Dermis blood vessel endothelial cell (primary cell): ENCODE measurements around the gene PDE8A. TPM values are rescaled to one million over a fixed set of nuclear protein-coding genes. Genes with fewer than 3 reads are reported as not detected.

Experiments
- DNase-seq: peaks from one replicate; pipeline ENCODE4 v3.0.0; 2010
- total RNA-seq: library from RNA; depleted of rRNA; stranded (reverse); fragments of >200 nt; gene quantifications from 2 replicates; pipeline ENCODE4 v1.2.3, GENCODE V29; 2014

The PDE8A gene
- total RNA-seq, 1 donor from 2014 or later, result 69.8 TPM

- no peak for DNase-seq
Observed at GRCh38 chr15:85088300-85088699, 106.6 kb downstream of the PDE8A start.

DNA sequence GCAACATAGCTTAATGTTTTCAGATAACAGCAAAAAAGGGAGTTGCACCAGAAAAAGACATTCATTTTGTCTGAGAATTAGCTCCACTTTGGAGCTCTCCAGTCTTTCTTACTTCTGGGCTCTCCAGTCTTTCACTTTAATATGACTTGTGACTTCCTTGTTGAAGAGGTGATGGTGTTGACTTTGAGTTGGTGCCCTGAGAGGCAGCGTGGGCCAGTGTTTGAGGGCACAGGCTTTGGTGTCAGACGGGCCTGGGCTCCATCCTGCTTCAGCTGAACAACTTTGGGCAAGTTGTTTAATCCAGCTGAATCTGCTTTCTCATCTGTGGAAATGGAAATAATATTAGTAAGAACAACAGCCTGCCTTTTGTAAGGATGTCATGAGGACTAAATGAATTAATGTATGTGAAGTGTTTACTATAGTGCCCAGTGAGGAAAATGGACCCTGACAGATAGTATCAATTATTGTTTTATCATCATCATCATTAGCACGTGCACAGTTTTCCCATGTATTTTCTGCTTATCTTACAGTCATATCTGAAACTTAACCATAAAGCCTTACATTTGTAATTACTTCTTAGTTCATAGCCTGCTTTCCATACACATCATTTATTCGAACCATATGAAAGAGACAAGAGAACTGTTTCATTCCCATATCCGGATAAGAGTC lies 108.4 kb downstream of the PDE8A start:
- DNase-seq, result no peak

DNA sequence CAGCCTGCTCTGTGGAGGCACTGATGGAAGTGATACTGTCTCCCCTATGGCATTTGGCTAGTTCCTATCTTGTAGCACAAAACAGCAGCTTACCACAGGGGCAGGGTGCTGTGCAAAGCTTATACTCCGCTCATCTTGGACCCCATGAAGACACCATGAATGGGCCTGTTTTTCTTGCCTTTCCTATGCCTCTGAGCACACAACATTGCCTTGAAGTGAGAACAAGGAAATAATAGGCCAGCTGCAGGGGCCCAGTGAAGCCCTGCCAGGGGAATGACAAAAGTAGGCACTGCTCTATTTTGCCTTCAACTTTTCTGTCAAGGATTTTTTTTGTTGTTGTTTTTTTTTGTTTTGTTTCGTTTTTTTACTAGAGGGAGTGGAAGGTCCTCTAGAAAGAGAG lies 110.3 kb downstream of the PDE8A start:
- no peak for DNase-seq

DNA sequence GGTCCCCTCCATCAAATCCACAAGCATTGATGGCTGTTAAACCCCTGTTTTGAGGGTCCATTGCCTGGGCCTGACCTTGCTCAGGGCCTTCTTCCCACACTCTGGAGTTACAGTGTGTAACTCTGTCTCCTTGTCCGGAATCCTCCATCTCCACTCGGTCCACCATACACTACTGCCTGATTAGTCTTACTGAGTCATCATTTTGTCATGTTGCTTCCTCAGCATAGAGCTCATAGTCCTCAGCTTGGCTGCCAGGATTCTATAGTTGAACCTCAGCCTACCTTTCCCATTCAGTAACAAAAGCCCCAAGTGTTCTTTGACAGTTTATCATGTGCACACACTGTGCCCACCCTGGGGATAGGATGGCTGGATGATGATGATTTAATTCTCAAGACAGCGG lies 113.0 kb downstream of the PDE8A start:
- DNase-seq, result no peak

GRCh38 chr15:85095566-85095965 lies 113.9 kb downstream of the PDE8A start:
- DNase-seq, result no peak

- DNase-seq, result no peak
Observed at GRCh38 chr15:85097250-85097649, 115.6 kb downstream of the PDE8A start.

DNA sequence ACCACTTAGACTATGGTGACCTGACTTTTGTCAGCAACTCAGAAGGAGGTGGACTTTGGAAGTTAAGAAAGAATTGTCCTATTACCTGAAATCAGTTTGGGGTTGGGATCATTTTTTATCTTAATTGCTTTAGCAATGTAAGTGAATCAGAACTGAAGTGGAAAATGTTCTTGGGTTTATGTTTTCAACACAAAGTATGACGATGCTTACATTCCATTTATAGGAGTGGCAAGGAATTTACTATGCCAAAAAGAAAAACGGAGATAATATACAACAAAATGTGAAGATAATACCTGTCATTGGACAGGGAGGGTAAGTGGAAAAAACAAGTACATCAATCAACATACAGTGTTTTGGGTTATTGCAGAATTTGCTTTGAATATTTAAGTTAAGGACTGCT lies 116.1 kb downstream of the PDE8A start:
- no peak for DNase-seq

DNA sequence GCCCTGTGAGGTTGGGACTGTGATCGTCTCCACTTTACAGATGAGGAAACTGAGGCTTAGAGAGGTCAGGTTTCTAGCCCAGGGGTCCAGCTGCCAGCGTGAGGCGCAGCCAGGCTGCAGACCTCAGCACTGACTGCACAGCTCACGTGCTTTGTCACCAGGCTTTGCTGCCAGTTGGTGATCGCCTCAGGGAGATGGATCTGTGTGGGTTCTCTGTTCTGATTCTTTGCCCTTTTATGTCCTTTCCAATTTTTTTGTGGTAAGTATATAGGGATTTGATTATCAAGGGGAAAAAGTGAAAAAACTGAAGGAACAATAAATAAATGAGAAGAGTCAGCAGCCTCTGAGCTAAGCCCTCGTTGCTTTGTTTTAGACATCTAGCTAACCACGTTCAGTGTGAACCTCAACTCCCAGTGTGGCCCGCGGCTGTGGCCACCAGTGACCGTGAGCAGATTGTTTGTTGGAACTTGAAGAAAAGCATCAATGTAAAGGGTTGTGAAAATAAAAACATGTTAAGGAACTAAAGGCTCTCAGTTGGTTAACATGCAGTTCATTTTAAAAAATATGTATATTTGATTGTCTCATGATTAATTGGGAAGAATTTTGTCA lies 117.6 kb downstream of the PDE8A start:
- DNase-seq, result no peak

DNA sequence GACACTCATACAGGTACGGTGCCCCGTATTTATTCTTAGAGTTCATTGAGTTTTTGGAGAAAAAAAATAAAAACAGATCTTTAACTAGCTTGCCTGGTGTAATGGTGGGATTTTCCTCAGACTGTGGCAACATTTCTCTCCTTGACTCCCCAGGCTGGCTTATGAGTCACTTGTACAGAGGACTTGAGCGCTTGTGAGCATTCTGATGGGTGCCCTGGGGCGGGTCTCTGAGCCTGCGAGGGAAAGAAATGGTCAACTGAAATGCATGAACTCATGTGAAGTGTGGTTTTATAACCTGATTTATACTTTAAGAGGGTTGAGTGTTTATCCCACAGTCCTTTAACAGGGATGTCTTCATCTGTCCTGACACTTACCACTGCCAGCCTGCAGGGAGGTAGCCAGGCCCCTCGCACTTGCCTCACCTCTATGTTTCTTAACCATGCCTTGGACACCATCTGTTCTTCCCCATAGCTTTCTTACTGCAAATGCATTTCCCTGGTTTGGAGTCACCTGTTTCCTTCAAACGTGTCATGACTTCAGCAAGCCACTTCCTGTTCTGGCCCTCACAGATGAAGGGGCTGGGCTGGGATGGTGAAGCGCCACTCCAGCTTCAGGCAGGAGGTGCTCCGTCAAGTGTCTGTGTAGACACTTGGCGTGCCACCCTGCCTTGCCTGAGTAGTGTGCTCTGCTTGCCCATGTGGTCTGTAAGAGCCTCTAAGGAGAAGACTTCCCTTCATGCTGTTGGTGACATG lies 118.7 kb downstream of the PDE8A start:
- peak; percentile 47 for DNase-seq

DNA sequence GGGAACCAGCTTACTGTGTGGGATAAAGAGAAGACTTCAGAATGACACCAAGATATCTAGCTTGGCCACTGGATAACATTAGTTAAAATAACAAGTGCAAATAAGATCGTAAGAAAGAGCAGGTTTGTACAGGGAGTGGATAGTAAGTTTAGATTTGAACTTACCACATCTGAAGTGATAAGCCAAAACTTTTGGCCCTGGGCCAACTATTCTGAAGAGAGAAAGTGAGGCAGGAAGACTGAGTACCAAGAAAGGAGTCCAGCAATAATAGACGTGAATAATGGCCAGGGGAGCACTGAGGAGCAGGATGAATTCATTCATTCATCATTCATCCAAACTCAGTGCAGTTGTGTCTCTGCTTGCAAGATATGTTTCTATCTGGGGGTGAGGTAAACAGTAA lies 122.9 kb downstream of the PDE8A start:
- no peak for DNase-seq

DNA sequence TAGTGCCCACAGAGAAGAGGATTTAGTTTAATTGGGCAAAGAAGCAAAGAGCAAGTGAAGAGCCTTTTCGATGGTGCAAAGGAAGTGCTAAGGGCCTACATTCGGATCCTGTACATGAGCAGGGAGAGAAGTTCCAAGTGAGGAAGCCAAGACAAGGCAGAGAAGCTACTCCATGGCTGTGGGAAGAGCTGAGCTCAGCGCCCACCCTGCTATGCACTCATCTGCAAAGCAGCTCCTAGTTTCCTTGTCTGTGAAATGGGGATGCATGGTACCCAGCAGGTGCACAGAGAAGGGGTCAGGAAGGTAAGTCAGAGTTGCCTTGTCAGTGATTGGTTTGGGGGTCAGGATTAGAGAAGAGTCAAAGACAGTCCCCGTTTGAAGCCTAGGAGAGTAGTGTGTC lies 126.5 kb downstream of the PDE8A start:
- no peak for DNase-seq

DNA sequence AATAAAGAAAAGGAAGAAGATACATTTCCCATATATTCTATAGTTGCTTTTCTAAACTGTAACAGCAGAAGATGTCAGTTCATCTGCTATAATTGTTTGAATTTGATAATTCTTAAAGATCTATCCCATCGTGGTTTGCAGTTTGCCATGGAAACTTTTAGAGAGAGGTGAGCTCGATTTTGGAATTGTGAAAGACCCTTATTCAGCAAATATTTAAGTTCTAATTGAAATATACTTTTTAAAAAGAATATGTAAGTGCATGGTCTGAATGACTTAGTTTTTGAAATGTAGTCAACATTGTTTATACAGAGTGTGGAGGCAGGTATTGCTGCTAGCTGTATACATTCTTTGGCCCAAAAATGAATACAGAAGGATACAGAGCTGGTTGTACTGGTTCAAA lies 127.7 kb downstream of the PDE8A start:
- no peak for DNase-seq

- DNase-seq, result no peak
Observed at GRCh38 chr15:85112997-85113396, 131.3 kb downstream of the PDE8A start.

DNA sequence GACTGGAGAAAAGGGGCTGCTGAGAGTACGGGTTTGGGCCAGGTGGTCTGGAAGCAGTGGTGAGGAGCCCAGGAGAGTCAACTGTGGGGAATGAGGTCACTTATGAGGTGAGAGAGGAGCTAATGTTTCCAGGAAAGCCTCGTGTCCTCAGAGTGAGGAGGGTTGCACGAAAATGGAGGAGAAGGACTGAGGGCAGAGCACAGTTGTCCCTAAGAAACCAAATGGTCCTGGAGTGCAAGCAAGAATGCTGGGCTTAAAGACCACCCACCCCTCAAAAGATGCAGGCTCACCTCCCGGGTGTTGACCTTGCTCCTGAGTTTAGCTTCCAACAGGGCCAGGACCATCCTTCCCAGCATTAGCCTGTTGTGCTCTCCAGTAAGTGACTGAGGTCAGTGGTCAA lies 133.2 kb downstream of the PDE8A start:
- DNase-seq, result no peak

DNA sequence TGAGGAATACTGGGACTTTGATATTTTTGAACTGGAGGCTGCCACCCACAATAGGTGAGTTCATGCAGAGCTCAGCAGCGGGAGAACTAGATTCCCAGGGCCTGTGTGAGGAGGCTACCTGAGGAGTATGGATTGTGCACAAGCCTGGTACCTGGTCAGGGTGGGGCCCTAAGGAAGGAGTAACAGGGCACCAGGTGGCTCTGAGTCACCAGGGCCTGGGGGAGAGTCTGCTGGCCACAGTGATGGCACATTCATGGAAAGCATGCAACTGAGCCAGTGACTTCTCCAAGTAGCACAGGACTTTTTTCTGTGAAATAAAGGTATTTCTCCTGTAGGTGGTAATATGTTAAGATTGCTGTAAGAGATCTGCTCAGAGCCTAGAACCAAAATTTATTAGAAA lies 134.4 kb downstream of the PDE8A start:
- DNase-seq, result no peak

- DNase-seq, result no peak
Observed at GRCh38 chr15:85116494-85116893, 134.8 kb downstream of the PDE8A start.

DNA sequence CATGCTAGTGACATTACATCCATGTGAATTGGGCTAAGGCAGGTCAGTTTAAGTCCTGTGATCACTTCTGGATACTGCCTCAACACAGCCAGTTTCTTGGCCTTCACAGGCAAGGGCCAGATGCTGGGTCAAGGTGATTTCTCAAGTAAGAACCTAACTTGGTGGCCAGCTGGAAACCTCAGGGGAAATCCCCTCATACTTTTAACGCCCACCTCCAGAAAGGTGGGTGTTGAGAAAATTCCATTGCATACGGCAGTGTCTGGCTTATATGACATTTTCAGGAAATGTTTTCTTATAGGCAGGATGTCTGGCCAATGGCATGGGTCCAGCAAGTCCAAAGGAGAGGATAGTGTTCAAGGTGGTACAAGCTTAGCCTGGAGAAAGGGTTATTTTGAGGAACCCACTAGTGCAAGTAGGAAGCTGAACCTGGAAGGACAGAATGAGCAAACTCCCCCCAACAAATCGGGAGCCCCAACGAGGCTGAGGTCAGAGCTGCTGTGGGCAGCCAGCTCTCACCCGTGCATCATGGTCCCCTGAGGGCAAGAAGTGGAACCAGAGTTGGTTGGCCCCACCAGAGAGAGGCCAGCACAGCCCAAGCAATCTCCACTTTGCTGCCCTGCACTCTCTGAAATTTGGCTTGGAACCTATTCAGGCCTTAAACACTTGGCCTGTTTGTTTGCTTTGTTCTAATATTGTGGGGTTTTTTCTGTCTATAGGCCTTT lies 135.4 kb downstream of the PDE8A start:
- DNase-seq, result peak; percentile 57

- DNase-seq, result no peak
Observed at GRCh38 chr15:85118173-85118572, 136.5 kb downstream of the PDE8A start.

DNA sequence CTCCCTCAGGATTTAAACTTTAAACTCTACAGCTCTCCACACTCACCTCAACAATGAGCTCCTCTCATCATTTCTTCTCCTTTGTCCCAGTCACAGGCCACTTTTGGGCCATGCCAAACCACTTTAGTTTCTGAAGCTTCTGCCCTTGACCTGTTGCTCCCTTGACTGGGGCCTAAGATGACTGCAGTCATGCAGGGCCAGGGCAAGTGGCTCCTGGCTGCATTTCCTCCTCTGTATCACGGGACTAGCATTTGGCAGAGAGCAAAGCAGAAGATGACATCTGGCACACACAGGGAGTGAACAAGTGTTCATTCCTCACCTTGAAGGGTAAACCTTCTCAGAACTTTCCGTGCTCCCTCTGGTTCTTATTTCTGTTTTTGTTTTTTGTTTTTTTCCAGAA lies 136.9 kb downstream of the PDE8A start:
- no peak for DNase-seq

DNA sequence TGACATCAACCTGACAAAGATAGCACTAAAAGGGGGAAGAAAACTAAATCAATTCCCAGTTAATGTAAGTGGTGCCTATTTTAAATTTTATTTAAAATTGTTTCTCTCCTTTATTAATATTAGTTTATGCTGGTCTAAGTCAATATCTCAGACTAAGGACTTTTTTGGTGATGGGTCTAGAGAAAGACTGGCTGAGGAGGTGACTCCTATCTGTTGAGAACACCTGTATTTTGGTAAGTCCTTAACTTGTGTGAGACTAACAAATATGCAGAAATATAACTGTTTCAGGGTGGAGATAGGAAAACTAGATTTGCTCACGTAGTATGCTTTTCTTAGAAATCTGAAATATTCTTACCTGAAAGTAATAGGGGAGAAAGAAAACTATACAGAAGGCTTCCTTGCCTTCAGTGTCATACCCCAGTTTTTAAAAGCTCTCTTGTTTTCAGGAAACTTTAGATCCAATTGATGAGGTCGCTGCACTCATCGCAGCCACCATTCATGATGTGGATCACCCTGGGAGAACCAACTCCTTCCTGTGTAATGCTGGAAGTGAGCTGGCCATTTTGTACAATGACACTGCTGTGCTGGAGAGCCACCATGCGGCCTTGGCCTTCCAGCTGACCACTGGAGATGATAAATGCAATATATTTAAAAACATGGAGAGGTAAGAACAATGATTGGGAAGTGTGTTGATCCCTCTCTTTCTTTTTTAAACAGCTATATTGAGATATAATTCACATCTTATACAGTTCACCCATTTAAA lies 138.9 kb downstream of the PDE8A start:
- no peak for DNase-seq

GRCh38 chr15:85124173-85124572 lies 142.5 kb downstream of the PDE8A start:
- no peak for DNase-seq

- peak; percentile 63 for DNase-seq
Observed at GRCh38 chr15:85125056-85125661, 143.5 kb downstream of the PDE8A start.
